Measurements from ENCODE around the gene ZFC3H1.

Gene ZFC3H1

DNA sequence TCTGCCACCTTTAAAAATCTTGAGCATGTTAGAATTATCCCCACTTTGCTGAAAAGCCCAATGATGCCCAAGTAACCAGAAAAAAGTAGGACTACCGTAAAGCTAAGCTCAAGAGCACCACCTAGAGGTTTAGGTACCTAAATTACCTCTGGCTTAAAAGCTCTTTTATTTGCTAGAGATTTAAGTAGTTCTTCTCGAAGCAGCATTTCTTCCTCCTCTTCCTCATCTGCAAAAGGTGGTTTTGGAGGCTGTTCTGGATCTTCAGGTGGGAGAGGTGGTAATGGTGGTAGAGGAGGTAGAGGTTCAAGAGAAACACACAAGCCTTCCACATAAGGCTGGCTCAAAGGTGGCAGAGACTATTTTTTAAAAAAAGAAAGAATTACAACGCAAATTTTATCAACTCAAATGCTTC is 26.9 kb downstream of the ZFC3H1 start:
- peak; percentile 91 for DNase-seq

DNA sequence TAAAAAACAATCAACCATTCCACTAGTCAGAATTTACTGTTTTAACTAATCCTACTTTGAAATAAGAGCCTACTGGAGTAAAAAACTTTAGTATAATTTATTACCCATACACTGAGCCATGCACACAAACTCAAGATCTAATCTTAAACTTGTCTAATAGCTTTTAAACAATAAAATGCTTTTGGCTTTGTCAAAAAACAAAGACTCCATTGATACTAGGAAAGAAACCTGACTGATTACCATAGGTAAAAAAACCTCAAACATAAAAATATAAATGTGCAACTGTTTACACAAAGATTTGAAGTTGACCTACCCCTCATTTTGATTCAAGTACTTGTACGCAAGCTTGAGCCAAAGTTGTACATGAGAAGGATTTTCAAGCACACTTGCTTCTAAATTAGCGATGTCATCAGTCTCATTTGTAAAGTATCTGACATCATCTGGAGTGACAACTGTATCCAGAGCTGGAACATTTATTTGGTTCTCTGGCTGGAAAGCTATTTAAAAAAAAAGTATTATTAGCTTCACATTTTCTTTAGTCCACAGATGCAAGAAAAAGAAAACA is 36.1 kb downstream of the ZFC3H1 start:
- DNase-seq = peak; percentile 9

DNA sequence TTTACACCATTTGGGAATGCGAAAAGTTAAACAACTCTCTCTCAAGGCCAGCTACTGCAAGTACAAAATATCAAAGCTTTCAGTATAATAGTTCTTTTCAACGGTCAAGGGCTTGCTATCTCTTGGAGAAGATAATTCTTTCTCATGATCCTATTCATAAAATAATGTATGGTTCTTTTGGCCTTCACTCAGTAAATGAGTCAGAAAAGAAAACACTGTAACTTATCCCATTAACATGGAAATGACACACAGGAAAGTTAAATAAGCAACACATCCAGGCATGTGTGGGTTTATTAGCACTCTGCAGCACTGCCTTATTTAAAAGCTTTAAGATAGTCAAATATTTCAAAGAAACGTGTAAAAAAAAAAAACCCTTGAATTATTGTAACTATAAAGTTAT is 36.9 kb downstream of the ZFC3H1 start:
- DNase-seq = no peak

GRCh38 chr12:71626098-71626497 is 37.5 kb downstream of the ZFC3H1 start:
- DNase-seq = no peak

GRCh38 chr12:71625476-71625875 is 38.2 kb downstream of the ZFC3H1 start:
- DNase-seq = no peak

- DNase-seq = no peak
Observed at GRCh38 chr12:71621938-71622337, 41.7 kb downstream of the ZFC3H1 start.

DNA sequence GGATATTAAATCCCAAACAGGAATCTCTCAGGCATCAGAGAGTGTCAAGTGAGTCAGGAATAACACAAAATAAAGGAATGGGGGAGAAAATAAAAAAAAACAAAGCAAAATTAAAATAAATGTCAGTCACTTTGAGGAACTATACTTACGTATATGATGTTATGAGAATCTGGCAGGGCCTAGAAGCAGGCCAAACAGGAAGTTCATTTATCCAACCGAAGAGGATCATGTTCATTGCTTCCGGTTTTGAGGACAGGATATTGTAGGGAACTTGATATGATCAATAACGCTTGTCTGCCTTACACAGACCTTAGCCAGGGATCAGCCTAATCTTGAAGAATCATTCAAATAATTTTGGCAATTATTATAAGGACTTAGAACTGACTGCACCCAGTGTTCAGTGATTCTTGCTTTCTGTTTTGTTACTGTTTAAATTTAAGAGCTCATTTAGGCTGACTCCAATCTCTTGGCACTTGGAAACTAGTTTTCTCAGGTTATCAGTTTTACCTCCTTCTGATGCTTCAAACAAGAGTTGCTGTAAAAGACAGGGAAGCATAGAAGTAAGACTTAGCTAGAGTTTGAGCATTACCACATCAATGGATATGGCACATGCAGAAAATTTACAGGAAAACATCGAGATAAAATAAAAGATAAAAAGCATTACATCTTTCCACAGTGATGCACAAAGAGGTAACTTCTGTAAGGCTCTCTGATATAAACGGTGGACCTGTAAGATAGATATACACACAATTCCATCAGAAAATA is 53.4 kb downstream of the ZFC3H1 start:
- no peak for DNase-seq

- peak; percentile 40 for DNase-seq
Observed at GRCh38 chr12:71607494-71608330, 55.9 kb downstream of the ZFC3H1 start.

- peak; percentile 21 for DNase-seq
Observed at GRCh38 chr12:71605039-71605438, 58.6 kb downstream of the ZFC3H1 start.

DNA sequence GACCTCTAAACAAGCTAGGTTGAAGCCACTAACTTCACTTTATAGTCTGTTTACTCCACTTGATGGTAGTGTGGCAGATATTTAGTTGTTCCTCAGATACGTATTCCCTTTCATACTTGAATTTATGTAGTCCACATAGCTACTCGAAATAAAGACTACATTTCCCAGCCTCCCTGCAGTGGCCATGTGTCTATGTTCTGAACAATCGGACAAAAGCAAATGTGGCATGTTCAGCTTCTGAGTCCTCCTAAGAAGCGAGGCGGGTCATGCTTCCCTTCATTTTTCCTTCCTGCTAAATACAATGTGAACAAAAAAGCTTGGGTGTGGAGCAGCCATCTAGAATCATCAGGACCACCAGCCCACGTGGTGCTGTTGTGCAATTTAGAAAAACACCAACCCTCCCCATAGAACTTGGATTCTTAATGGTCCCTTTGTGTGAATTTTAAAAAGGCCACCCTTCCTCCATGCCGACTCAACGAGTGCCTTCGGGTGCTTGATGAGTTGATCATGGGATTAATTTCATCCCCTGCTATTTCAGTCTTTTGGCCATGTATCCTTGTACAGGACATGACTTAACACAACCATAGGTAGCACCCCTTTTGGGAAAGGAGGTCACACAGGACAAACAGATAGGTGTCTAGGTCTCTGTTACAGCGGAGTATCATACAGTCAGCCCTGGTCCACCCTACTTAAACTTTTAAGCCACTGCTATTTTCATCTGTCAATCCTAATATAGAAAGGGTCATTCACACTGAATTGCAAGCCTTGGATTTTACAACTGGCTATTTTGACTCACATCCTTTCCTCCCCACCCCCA is 60.7 kb downstream of the ZFC3H1 start:
- peak; percentile 18 for DNase-seq

DNA sequence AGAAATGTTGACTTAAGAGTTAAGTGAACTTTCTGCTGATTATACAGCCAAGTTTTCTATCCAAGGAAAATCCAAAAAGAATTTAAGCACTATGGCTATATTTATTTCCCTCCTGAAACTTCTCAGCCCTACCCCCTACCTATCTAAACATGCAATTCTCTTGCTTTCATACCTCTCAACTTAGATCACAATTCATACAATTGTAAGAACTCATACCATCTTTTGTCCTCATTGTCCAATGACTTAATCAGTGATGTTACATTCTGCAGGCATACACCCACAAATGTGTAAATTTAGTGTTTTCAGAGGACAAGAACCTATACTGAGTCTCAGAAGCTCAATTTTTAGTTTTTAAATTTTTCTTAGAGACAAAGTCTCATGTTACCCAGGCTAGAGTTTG is 62.1 kb downstream of the ZFC3H1 start:
- DNase-seq = no peak

DNA sequence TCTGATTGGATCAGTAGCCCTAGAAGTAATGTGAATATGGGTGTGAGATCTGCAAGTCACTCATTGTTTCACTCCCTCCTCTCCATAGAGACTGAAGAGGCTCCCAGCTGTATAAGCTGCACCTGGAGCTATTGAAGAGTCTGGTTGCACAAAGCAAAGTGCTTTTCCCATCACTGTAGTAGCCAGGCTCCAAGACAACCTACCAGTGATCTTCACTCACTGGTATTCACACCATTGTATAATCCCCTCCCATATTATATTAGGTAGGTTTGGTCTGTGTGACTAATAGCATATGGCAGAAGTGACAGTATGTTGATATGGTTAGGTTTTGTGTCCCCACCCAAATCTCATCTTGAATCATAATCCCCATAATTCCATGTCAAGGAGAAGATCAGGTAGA is 64.4 kb downstream of the ZFC3H1 start:
- DNase-seq = peak; percentile 65

GRCh38 chr12:71594214-71594948 is 69.3 kb downstream of the ZFC3H1 start:
- DNase-seq = peak; percentile 73

GRCh38 chr12:71592841-71593240 is 70.8 kb downstream of the ZFC3H1 start:
- DNase-seq = no peak

DNA sequence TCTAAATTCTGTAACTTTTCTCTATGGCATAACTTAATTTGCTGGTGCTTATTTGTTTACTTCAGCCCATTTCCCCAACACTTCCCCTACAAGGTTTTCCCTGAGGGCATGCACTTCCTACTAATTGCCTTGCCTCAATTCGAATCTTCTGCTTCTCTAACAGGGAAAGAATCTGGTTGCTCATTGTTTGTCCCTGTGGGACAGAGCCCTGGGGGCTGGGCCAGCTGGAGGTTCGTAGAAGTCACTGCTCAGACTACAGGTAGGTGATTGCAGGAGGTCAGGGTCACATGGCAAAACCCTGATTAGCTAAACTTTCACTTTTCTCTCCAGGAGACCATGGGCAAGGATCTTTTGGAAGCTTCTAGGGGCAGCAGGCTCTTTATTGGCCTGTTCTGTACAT is 72.0 kb downstream of the ZFC3H1 start:
- DNase-seq = no peak

- no peak for DNase-seq
Observed at GRCh38 chr12:71589478-71589881, 74.2 kb downstream of the ZFC3H1 start.

DNA sequence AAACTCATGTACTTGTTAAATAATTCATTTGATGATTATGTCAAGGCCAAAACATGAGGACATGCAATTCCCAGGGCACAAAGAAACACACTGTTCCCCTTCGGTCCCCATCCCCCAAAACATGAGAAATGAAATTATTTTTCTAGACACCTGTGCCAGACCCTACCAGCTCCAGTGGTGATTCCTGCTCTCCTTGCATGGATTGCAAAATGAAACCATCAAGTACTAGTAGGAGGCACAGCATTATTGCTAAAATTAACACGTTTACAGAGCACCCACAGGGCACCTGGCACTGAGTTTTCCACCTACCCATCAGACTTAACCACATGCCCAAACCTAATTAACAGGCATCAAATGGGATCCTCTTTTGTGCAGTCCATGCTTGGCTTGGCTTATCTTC is 76.6 kb downstream of the ZFC3H1 start:
- no peak for DNase-seq

- no peak for DNase-seq
Observed at GRCh38 chr12:71585218-71585617, 78.4 kb downstream of the ZFC3H1 start.

- no peak for DNase-seq
Observed at GRCh38 chr12:71584356-71584755, 79.3 kb downstream of the ZFC3H1 start.

DNA sequence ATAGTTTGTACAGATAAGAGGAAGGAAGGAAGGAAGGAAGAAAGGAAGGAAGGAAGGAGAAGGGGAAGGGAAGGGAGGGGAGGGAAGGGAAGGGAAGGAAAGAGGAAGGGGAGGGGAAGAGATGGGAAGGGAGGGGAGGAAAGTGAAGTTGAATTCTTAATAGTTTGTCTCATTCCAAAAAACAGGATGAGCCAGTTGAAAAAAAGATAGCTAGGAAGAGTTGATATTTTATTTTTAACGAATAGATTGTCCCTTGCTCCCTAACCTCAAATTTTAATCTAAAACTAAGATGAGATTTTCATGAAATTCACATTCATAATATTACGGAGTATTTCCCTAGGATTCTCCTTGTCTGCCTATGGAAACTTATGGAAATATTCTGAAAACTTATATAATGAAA is 80.7 kb downstream of the ZFC3H1 start:
- no peak for DNase-seq

DNA sequence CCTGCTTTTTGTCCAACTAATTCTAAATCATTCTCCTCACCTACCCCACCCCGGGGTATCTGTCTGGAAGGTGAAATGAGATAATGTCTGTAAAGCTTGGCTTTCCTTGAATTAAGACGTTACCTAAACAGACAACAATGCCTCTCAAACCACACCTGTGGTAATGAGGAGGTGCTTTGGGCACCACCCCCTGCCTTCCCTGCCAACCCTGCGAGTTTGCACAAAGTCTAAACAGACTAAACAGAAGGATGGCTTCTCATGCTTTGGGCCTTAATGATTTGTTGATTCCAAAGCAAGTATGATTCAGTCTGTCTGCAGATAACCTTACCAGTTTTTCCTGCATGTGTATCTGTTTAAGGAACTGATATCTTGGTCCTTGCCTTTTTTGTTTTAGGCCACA is 82.4 kb downstream of the ZFC3H1 start:
- no peak for DNase-seq

- no peak for DNase-seq
Observed at GRCh38 chr12:71578694-71579258, 84.9 kb downstream of the ZFC3H1 start.

All from DMS53 (cell line).